Stomach (tissue), 4 donors: ENCODE measurements around the gene PANK4.

Experiments
- CTCF ChIP-seq, 7 experiments: fragments of 450-650 bp in 4 of 7; fragments of 200-600 bp in 3 of 7; sonication (generic) in 3 of 7; IDR thresholded peaks; one replicate each; pipeline ENCODE4 v1.5.1; 2016 to 2019; ENCODE audit warnings: antibody characterized with exemption in 7 of 7, control low read depth in 2 of 7, mild to moderate bottlenecking in 1 of 7
- POLR2A ChIP-seq, 4 donors: fragments of 450-650 bp; IDR thresholded peaks; one replicate each; pipeline ENCODE4 v1.6.1; 2016; ENCODE audit warnings: antibody characterized with exemption in 4 of 4, control low read depth in 2 of 4, mild to moderate bottlenecking in 1 of 4, moderate library complexity in 1 of 4
- POLR2AphosphoS5 ChIP-seq, 3 donors: sonication (generic); formaldehyde crosslinking; IDR thresholded peaks; one replicate each; pipeline ENCODE4 v1.6.1; 2016; ENCODE audit warnings: antibody characterized with exemption in 3 of 3

GRCh38 chr1:2559509-2560298, 33.3 kb upstream of the PANK4 start:
- no peak for TF ChIP-seq CTCF (IDR thresholded peaks at IDR 0.05)
- TF ChIP-seq POLR2A (IDR thresholded peaks at IDR 0.05) = no peak
- TF ChIP-seq POLR2AphosphoS5 (IDR thresholded peaks at IDR 0.05) = no peak
